GM19351 (cell line): ENCODE measurements around the gene MTCL1.

Experiments used
- ATAC-seq: cut with Tn5 transposase; IDR thresholded peaks from one replicate; pipeline ENCODE4 v1.9.1; 2021; ENCODE audit warnings: mild to moderate bottlenecking, moderate library complexity; ENCODE audit not compliant: unreplicated experiment

MTCL1 gene

GRCh38 chr18:8806100-8806797 is 100.9 kb downstream of the MTCL1 start:
- no peak for ATAC-seq

GRCh38 chr18:8806798-8807487 is 101.6 kb downstream of the MTCL1 start:
- ATAC-seq, result no peak

DNA sequence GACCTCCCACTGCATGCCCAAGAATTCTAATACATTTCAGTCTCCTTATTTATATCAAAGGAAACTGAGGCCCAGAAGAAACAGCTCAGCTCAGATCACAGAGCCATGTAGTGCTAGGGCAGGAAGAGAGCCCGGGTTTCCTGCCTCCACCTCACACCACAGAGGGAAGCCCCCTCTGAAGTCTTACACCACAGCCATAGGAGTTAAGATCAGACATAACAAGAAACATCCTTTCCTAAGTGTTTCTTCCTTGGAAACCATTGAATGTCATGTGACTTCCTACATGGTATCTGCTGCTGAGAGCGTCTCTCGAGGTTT is 102.1 kb downstream of the MTCL1 start:
- no peak for ATAC-seq

DNA sequence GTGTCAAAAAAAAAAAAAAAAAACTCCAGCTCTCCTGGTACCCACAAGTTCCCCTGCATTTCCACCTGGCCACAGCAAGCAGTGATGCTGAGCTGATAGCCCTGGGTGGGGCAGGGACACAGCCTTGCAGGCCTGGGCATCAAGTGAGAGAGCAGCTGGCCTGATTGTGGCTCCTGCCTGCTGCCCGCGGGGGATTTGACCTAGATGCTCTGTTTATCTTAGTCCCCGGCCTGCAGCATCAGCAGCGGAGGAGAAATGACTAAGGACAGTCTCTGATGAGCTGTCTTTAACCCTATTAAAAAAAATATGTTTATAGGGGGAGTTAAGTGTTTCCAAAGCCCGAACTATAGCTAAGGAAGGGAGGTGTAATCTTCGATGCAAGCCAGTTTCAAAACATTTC is 102.6 kb downstream of the MTCL1 start:
- ATAC-seq, result no peak

DNA sequence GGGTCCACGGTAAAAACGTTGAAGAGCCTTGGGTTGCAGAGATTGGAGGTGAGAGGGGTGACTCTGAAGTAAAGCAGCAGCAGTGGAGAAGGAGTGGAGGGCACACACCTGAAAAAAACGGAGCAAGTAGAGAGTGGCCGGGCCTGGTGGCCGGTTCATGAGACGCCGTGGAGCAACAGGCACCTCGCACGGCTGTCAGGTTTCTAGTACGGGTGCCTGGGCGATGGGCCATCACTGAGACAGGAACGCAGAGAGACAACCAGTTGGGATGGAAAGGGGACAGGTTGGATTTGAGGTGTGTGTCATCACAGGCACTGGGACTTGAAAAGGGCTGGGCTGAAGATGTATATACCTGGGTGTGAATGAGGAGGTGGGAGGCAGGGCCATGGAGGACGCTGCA is 104.2 kb downstream of the MTCL1 start:
- ATAC-seq, result no peak

GRCh38 chr18:8810157-8810556 is 104.8 kb downstream of the MTCL1 start:
- no peak for ATAC-seq

DNA sequence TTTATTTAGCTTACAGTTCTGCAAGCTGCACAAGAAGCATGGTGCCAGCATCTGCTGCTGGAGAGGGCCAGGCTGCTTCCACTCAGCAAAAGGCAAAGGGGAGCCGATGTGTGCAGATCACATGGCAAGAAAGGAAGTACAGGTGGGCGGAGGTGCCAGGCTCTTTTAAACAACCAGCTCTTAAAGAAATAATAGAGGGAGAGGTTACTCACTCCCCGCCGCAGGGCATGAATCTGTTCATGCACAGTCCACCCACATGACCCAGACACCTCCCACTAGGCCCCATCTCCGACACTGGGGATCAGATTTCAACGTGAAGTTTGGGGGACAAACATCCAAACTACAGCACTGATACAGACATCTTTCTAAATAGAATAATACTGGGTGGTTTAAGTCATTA is 105.8 kb downstream of the MTCL1 start:
- no peak for ATAC-seq

DNA sequence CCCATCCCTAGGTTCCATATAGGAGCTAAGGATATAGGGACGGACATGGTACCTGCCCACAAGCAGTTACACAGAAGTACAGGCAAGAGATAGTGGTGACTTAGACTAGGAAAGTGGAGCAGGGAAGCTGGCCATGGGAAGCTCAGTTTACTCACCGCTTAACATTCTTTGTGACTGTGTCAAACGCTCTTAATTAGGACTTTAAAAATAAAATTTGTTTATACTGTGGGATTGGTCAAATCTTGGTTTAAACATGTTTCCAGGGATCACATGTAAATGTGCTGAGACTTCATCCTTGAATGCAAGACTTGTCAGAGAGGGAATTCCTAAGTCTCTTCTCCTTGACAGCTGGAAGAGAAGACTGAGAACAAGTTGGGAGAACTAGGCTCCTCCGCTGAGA is 107.3 kb downstream of the MTCL1 start:
- ATAC-seq, result no peak

- no peak for ATAC-seq
Measured at GRCh38 chr18:8813611-8814010, 108.3 kb downstream of the MTCL1 start.

- ATAC-seq, result no peak
Measured at GRCh38 chr18:8814206-8814605, 108.8 kb downstream of the MTCL1 start.

GRCh38 chr18:8816220-8816619 is 110.9 kb downstream of the MTCL1 start:
- ATAC-seq, result no peak

DNA sequence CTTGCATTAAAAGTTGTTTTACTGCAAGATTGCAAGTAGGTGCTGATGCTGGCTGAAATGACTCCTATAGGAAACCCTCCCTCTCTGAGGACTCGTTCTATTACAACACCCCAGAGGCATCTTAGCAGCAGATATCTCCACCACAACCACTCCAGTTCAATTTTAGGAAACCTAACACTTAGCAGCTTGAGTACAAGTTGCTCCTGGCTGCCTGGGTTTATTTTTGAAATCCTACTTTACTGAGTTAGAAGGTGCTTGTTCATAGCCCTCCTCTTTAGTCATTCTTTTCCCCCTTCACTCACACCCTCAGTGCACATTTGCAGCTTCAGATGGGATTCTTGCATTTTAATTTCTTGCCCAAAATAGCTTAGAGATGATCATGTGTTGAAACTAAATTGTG is 111.5 kb downstream of the MTCL1 start:
- no peak for ATAC-seq

GRCh38 chr18:8818982-8819381 is 113.6 kb downstream of the MTCL1 start:
- no peak for ATAC-seq

GRCh38 chr18:8820396-8821082 is 115.2 kb downstream of the MTCL1 start:
- no peak for ATAC-seq

- no peak for ATAC-seq
Measured at GRCh38 chr18:8821083-8821465, 115.7 kb downstream of the MTCL1 start.

- no peak for ATAC-seq
Measured at GRCh38 chr18:8821531-8821930, 116.2 kb downstream of the MTCL1 start.

GRCh38 chr18:8822643-8823042 is 117.3 kb downstream of the MTCL1 start:
- ATAC-seq, result no peak

DNA sequence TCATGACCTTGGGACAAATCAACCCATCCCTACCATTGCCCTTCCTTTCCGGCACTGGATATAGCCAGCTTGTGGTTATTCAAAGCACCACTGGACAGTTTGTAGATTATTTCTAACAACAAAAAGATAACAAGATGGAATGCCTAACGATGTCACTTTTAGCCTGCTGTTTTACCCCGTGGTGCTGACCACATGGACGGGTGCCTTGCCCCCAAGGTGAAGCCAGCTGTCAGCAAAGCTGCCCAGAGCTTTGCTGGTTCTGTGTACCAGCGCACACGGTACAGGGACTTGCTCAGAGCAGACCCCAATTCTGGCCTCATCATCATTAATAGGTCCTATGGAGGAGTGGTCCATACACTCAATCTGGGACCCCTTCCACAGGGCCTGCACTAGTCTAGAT is 118.2 kb downstream of the MTCL1 start:
- no peak for ATAC-seq

- no peak for ATAC-seq
Measured at GRCh38 chr18:8824846-8825245, 119.5 kb downstream of the MTCL1 start.

GRCh38 chr18:8825273-8825672 is 119.9 kb downstream of the MTCL1 start:
- ATAC-seq, result no peak

GRCh38 chr18:8825729-8826375 is 120.5 kb downstream of the MTCL1 start:
- ATAC-seq, result no peak

GRCh38 chr18:8826514-8826913 is 121.2 kb downstream of the MTCL1 start:
- no peak for ATAC-seq
